ENCODE data around the gene PLEKHG7. TPM values are rescaled to one million over a fixed set of nuclear protein-coding genes. Genes with fewer than 3 reads are reported as not detected.

PLEKHG7 gene
- polyA plus RNA-seq, 1 donor (not counting 4 experiments of a cell fraction or from before 2014, with no cell fraction given), result not detected

- no peak overlapping the region for H3K4me3 ChIP-seq (ENCODE audit: control insufficient read depth in 2 of 3, extremely low read depth in 1 of 3, insufficient read depth in 2 of 3, low read depth in 1 of 3, low read length in 3 of 3)
- H3K36me3 ChIP-seq (ENCODE audit: control insufficient read depth in 2 of 2, extremely low read depth in 1 of 2, insufficient read depth in 2 of 2, low read length in 2 of 2), result no peaks in the 10 kb centered on the region
- no peak overlapping the region for H3K27ac ChIP-seq (ENCODE audit: control insufficient read depth, insufficient read depth, low read length)
- no peaks in the 10 kb centered on the region for H3K79me2 ChIP-seq (ENCODE audit: control insufficient read depth, insufficient read depth, low read length)
- FAIRE-seq (no peak), DNase-seq (ENCODE audit: low read depth, low spot score) (no peak)
- TF ChIP-seq CTCF (optimal IDR thresholded peaks at IDR 0.05 in 1 of 3, IDR thresholded peaks at IDR 0.05 in 1 of 3, conservative IDR thresholded peaks at IDR 0.05 in 1 of 3; ENCODE audit: extremely low read depth in 1 of 3, insufficient read depth in 2 of 3, low read length in 3 of 3) (no peak), EZH2 (IDR thresholded peaks at IDR 0.05; ENCODE audit: low read length) (no peak)
- no peaks in the 10 kb centered on the region for H3K4me1 ChIP-seq (ENCODE audit: control insufficient read depth, extremely low read depth, insufficient read depth, low read length)
- no peaks in the 10 kb centered on the region for H4K20me1 ChIP-seq (ENCODE audit: control insufficient read depth, extremely low read depth, insufficient read depth, low read length)
- H3K9me3 ChIP-seq (ENCODE audit: control insufficient read depth, low read depth, low read length), result no peaks in the 10 kb centered on the region
- H3K27me3 ChIP-seq (ENCODE audit: control insufficient read depth, extremely low read depth, insufficient read depth, low read length), result no peaks in the 10 kb centered on the region
- H3K9ac ChIP-seq (ENCODE audit: control insufficient read depth, extremely low read depth, insufficient read depth, low read length), result no peak overlapping the region
- H3K9me1 ChIP-seq (ENCODE audit: control insufficient read depth, extremely low read depth, insufficient read depth, low read length), result no peaks in the 10 kb centered on the region
- dilution Hi-C loops (cut with MboI; ENCODE audit: extremely low pct_ligation_motif_present, low sequenced_read_pairs), result no loop called here
- no peak overlapping the region for H3K4me2 ChIP-seq (ENCODE audit: control insufficient read depth, extremely low read depth, insufficient read depth, low read depth, low read length)
- no peak overlapping the region for H2AFZ ChIP-seq (ENCODE audit: control insufficient read depth, low read length)
Observed at GRCh38 chr12:92696216-92696615, 6.6 kb upstream of the PLEKHG7 start.

- DNase-seq (ENCODE audit: low read depth, low spot score) (no peak), FAIRE-seq (no peak)
- Histone ChIP-seq H3K9me3 (ENCODE audit: control insufficient read depth, low read depth, low read length) (no peaks in the 10 kb centered on the region), H2AFZ (ENCODE audit: control insufficient read depth, low read length) (no peak overlapping the region), H3K9ac (ENCODE audit: control insufficient read depth, extremely low read depth, insufficient read depth, low read length) (no peak overlapping the region), H3K36me3 (ENCODE audit: control insufficient read depth in 2 of 2, extremely low read depth in 1 of 2, insufficient read depth in 2 of 2, low read length in 2 of 2) (no peaks in the 10 kb centered on the region), H4K20me1 (ENCODE audit: control insufficient read depth, extremely low read depth, insufficient read depth, low read length) (no peaks in the 10 kb centered on the region), H3K27me3 (ENCODE audit: control insufficient read depth, extremely low read depth, insufficient read depth, low read length) (no peaks in the 10 kb centered on the region), H3K4me3 (ENCODE audit: control insufficient read depth in 2 of 3, extremely low read depth in 1 of 3, insufficient read depth in 2 of 3, low read depth in 1 of 3, low read length in 3 of 3) (no peak overlapping the region), H3K79me2 (ENCODE audit: control insufficient read depth, insufficient read depth, low read length) (no peaks in the 10 kb centered on the region), H3K9me1 (ENCODE audit: control insufficient read depth, extremely low read depth, insufficient read depth, low read length) (no peaks in the 10 kb centered on the region), H3K27ac (ENCODE audit: control insufficient read depth, insufficient read depth, low read length) (no peak overlapping the region), H3K4me1 (ENCODE audit: control insufficient read depth, extremely low read depth, insufficient read depth, low read length) (no peaks in the 10 kb centered on the region), H3K4me2 (ENCODE audit: control insufficient read depth, extremely low read depth, insufficient read depth, low read depth, low read length) (no peak overlapping the region)
- TF ChIP-seq EZH2 (IDR thresholded peaks at IDR 0.05; ENCODE audit: low read length), result no peak
- TF ChIP-seq CTCF (optimal IDR thresholded peaks at IDR 0.05 in 1 of 3, IDR thresholded peaks at IDR 0.05 in 1 of 3, conservative IDR thresholded peaks at IDR 0.05 in 1 of 3; ENCODE audit: extremely low read depth in 1 of 3, insufficient read depth in 2 of 3, low read length in 3 of 3), result no peak
- dilution Hi-C loops (cut with MboI; ENCODE audit: extremely low pct_ligation_motif_present, low sequenced_read_pairs), result no loop called here
Observed at GRCh38 chr12:92698474-92698873, 4.3 kb upstream of the PLEKHG7 start.
